HG03457 (cell line): ENCODE measurements around the gene MFAP1.
"Not testable (repeated sequence)": the region's sequence is repeated elsewhere in the genome, so short reads cannot be mapped to it uniquely, and the experiment has no call there.

Source experiments
- ATAC-seq: cut with Tn5 transposase; IDR thresholded peaks from one replicate; pipeline ENCODE4 v1.9.1; 2021; ENCODE audit warnings: moderate number of reproducible peaks; ENCODE audit not compliant: unreplicated experiment

Gene MFAP1

GRCh38 chr15:43824302-43825246 lies at the start of gene MFAP1:
Gene MFAP1, minus strand, starts transcription at chr15:43824690. Its CDS starts 121 bp downstream, at chr15:43824569.
- peak; percentile 49 for ATAC-seq

GRCh38 chr15:43873651-43874050 lies 49.2 kb upstream of the MFAP1 start:
- ATAC-seq = no peak

- ATAC-seq = no peak
Observed at GRCh38 chr15:43872416-43873020, 48.0 kb upstream of the MFAP1 start.

GRCh38 chr15:43871835-43872234 lies 47.3 kb upstream of the MFAP1 start:
- ATAC-seq = no peak

- no peak for ATAC-seq
Observed at GRCh38 chr15:43868406-43868805, 43.9 kb upstream of the MFAP1 start.

GRCh38 chr15:43867096-43867495 lies 42.6 kb upstream of the MFAP1 start:
- no peak for ATAC-seq

- ATAC-seq = not testable (repeated sequence)
Observed at GRCh38 chr15:43866636-43867035, 42.1 kb upstream of the MFAP1 start.

GRCh38 chr15:43859546-43859945 lies 35.1 kb upstream of the MFAP1 start:
- ATAC-seq = no peak

GRCh38 chr15:43854801-43855200 lies 30.3 kb upstream of the MFAP1 start:
- ATAC-seq = no peak

GRCh38 chr15:43852607-43853006 lies 28.1 kb upstream of the MFAP1 start:
- ATAC-seq = no peak

GRCh38 chr15:43851251-43851650 lies 26.8 kb upstream of the MFAP1 start:
- ATAC-seq = no peak

- no peak for ATAC-seq
Observed at GRCh38 chr15:43845421-43845820, 20.9 kb upstream of the MFAP1 start.

GRCh38 chr15:43832485-43832884 lies 8.0 kb upstream of the MFAP1 start:
- ATAC-seq = not testable (repeated sequence)

GRCh38 chr15:43831519-43832052 lies 7.1 kb upstream of the MFAP1 start:
- ATAC-seq = not testable (repeated sequence)

- not testable (repeated sequence) for ATAC-seq
Observed at GRCh38 chr15:43830691-43831275, 6.3 kb upstream of the MFAP1 start.

GRCh38 chr15:43829951-43830540 lies 5.6 kb upstream of the MFAP1 start:
- not testable (repeated sequence) for ATAC-seq

- no peak for ATAC-seq
Observed at GRCh38 chr15:43828061-43828657, 3.7 kb upstream of the MFAP1 start.

GRCh38 chr15:43826508-43827341 lies 2.2 kb upstream of the MFAP1 start, which contains the start of gene WDR76:
Gene WDR76, plus strand, starts transcription at chr15:43827002. Its CDS starts 31 bp downstream, at chr15:43827033.
- peak; percentile 48 for ATAC-seq

GRCh38 chr15:43826029-43826507 lies 1.6 kb upstream of the MFAP1 start:
- ATAC-seq = no peak
